OCI-LY1 (cell line): ENCODE data around the gene TMEM266.

Experiments used
- H2AFZ ChIP-seq: fragments of 200-600 bp; sonication (generic), shearing (Covaris generic); 2 replicates; pipeline ENCODE4 v1.6.0; 2014; ENCODE audit warnings: antibody characterized with exemption, mild to moderate bottlenecking, low read length
- H3F3A ChIP-seq: fragments of 200-600 bp; sonication (generic), shearing (Covaris generic); 2 replicates; pipeline ENCODE4 v1.6.0; 2014; ENCODE audit warnings: mild to moderate bottlenecking, antibody characterized with exemption, low read length, moderate library complexity; ENCODE audit not compliant: insufficient read depth
- H3K27ac ChIP-seq: fragments of 200-600 bp; sonication (generic); 2 replicates; pipeline ENCODE4 v1.5.1; 2014; ENCODE audit warnings: low read length, mixed run types, mild to moderate bottlenecking, low read depth; ENCODE audit not compliant: poor library complexity, severe bottlenecking
- H3K27me3 ChIP-seq: fragments of 200-600 bp; sonication (generic); 2 replicates; pipeline ENCODE4 v1.6.0; 2014; ENCODE audit warnings: antibody characterized with exemption, mild to moderate bottlenecking, low read length, moderate library complexity; ENCODE audit not compliant: insufficient read depth
- H3K36me3 ChIP-seq: fragments of 200-600 bp; sonication (generic); 2 replicates; pipeline ENCODE4 v1.6.1; 2014; ENCODE audit warnings: mild to moderate bottlenecking, antibody characterized with exemption, low read length, moderate library complexity, mixed read lengths; ENCODE audit not compliant: insufficient read depth
- H3K4me1 ChIP-seq: fragments of 200-600 bp; sonication (generic); 2 replicates; pipeline ENCODE4 v1.5.1; 2014; ENCODE audit warnings: mild to moderate bottlenecking, low read length, moderate library complexity; ENCODE audit not compliant: insufficient read depth, severe bottlenecking
- H3K4me2 ChIP-seq: fragments of 200-600 bp; sonication (generic), shearing (Covaris generic); 2 replicates; pipeline ENCODE4 v1.6.1; 2014; ENCODE audit warnings: low read length
- H3K4me3 ChIP-seq: fragments of 200-600 bp; sonication (generic); 2 replicates; pipeline ENCODE4 v1.5.1; 2014; ENCODE audit warnings: low read length, low read depth, mild to moderate bottlenecking, mixed read lengths; ENCODE audit not compliant: poor library complexity, severe bottlenecking
- H3K79me2 ChIP-seq: fragments of 200-600 bp; shearing (Covaris generic); 2 replicates; pipeline ENCODE4 v1.6.1; 2016; ENCODE audit warnings: mixed run types, low read length, mixed read lengths; ENCODE audit not compliant: insufficient read depth
- H3K9ac ChIP-seq: fragments of 200-600 bp; sonication (generic), shearing (Covaris generic); 2 replicates; pipeline ENCODE4 v1.6.1; 2014; ENCODE audit warnings: mild to moderate bottlenecking, low read length, mixed read lengths
- H3K9me2 ChIP-seq: fragments of 200-600 bp; sonication (generic), shearing (Covaris generic); 2 replicates; pipeline ENCODE4 v1.6.1; 2014; ENCODE audit warnings: low read depth, mild to moderate bottlenecking, low read length, mixed read lengths
- H3K9me3 ChIP-seq: fragments of 200-600 bp; shearing (Covaris generic); 2 replicates; pipeline ENCODE4 v1.6.1; 2014; ENCODE audit warnings: low read length, mixed read lengths
- H4K20me1 ChIP-seq: fragments of 200-600 bp; sonication (generic), shearing (Covaris generic); 2 replicates; pipeline ENCODE4 v1.6.0; 2016; ENCODE audit warnings: mild to moderate bottlenecking, low read length; ENCODE audit not compliant: insufficient read depth
- CTCF ChIP-seq: fragments of 200-600 bp; sonication (generic), shearing (Covaris generic); IDR thresholded peaks from 2 replicates; pipeline ENCODE4 v1.5.1; 2017; ENCODE audit warnings: mild to moderate bottlenecking, antibody characterized with exemption, low read length, moderate library complexity, mixed read lengths
- EZH2 ChIP-seq: fragments of 200-600 bp; sonication (generic), shearing (Covaris generic); IDR thresholded peaks from 2 replicates; pipeline ENCODE4 v1.8.0; 2017; ENCODE audit warnings: borderline replicate concordance, mixed run types, mild to moderate bottlenecking, antibody characterized with exemption, low read length, moderate library complexity, mixed read lengths

TMEM266 gene

GRCh38 chr15:76196269-76197231 is 136.8 kb downstream of the TMEM266 start:
- no peaks in the 10 kb centered on the region for H3K27me3 ChIP-seq
- no peak overlapping the region for H3K4me3 ChIP-seq
- no peaks in the 10 kb centered on the region for H3F3A ChIP-seq
- H3K4me2 ChIP-seq = no peak overlapping the region
- TF ChIP-seq EZH2 (no peak), CTCF (no peak)
- H2AFZ ChIP-seq = no peak overlapping the region
- H3K9me2 ChIP-seq = no peaks in the 10 kb centered on the region
- no peaks in the 10 kb centered on the region for H3K9me3 ChIP-seq
- H3K79me2 ChIP-seq = no peaks in the 10 kb centered on the region
- H3K36me3 ChIP-seq = no peaks in the 10 kb centered on the region
- H3K27ac ChIP-seq = no peak overlapping the region
- H3K4me1 ChIP-seq = no peaks in the 10 kb centered on the region
- H3K9ac ChIP-seq = no peak overlapping the region
- H4K20me1 ChIP-seq = no peaks in the 10 kb centered on the region

- H3K27ac ChIP-seq = no peak overlapping the region
- no peak overlapping the region for H3K9ac ChIP-seq
- H2AFZ ChIP-seq = no peak overlapping the region
- no peaks in the 10 kb centered on the region for H3K9me2 ChIP-seq
- no peaks in the 10 kb centered on the region for H3F3A ChIP-seq
- no peaks in the 10 kb centered on the region for H3K79me2 ChIP-seq
- no peak overlapping the region for H3K4me2 ChIP-seq
- H3K27me3 ChIP-seq = no peaks in the 10 kb centered on the region
- TF ChIP-seq CTCF = no peak
- no peak for TF ChIP-seq EZH2
- no peak overlapping the region for H3K4me3 ChIP-seq
- H3K9me3 ChIP-seq = no peaks in the 10 kb centered on the region
- no peaks in the 10 kb centered on the region for H4K20me1 ChIP-seq
- H3K4me1 ChIP-seq = no peaks in the 10 kb centered on the region
- no peaks in the 10 kb centered on the region for H3K36me3 ChIP-seq
These were observed 138.1 kb downstream of the TMEM266 start for GRCh38 chr15:76197703-76198455.

- no peak overlapping the region for H2AFZ ChIP-seq
- H3K27ac ChIP-seq = no peak overlapping the region
- no peak overlapping the region for H3K9ac ChIP-seq
- TF ChIP-seq EZH2 (no peak), CTCF (no peak)
- H3K9me3 ChIP-seq = no peaks in the 10 kb centered on the region
- H3K36me3 ChIP-seq = no peaks in the 10 kb centered on the region
- no peaks in the 10 kb centered on the region for H3K9me2 ChIP-seq
- H3K27me3 ChIP-seq = no peaks in the 10 kb centered on the region
- no peak overlapping the region for H3K4me3 ChIP-seq
- H3K4me1 ChIP-seq = no peaks in the 10 kb centered on the region
- no peaks in the 10 kb centered on the region for H3F3A ChIP-seq
- no peaks in the 10 kb centered on the region for H4K20me1 ChIP-seq
- no peaks in the 10 kb centered on the region for H3K79me2 ChIP-seq
- H3K4me2 ChIP-seq = no peak overlapping the region
These were observed 138.8 kb downstream of the TMEM266 start for GRCh38 chr15:76198456-76199105.
